Activated CD4-positive, CD25-positive, alpha-beta regulatory T cell (primary cell): ENCODE data around the gene ASIC4.

Experiments used
- DNase-seq, 4 experiments: peaks; one replicate each; lab custom pipeline; 2025; lab: John Stamatoyannopoulos, UW

The ASIC4 gene

DNA sequence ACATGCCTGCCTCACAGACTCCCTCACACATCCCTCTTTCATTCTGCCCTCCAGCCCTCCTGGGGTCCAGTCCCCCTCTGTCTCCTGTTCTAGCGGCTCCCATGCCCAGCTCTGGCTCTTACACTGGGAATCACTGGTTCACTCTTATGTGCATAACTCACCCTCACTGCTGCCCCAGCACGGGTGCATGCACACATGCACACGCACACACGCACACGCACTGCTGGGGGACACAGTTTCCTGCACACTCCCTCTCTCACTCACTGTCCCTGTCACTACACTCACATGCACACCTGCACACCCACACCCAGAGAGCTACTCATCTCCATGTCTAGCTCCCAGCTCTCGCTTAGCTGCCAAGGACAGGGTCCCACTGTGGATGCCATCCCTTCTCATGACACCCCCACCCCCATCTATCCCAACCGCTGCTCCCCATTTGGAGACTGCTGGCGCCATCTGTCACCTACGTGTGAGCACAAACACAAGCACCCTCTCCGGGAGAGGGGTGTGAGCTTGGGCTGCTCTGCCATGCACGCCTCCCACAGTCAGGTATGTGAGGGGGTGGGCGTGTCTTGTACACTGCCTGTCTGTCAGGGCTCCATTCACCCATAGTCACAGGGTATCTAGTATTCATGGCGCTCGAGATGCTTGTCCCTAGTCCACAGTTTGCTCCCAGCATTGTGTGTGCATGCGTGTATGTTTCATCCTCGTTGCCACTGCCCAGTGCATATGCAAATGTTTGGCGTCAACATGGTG is 1.8 kb downstream of the ASIC4 start:
- no peak for DNase-seq

DNA sequence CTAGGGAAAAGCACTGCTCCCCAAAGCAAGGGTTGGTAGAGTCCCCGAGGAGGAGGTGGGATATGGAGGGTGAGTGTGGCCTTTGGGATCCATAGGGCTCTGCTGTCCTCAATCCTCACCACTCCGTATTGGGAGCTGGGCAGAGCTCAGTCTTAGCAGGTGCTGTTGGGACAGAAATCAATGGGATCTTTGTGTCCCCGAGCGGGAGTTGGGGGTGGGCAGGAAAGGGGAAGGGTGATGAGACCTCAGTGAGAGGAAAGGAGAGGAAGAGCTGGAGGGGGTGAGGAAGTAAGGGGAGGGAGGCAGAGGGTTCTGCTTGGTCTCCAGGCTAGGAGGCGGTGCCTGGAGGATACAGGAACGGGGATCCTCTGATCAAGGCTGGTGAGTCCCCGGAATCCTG is 2.6 kb downstream of the ASIC4 start:
- DNase-seq: no peak

DNA sequence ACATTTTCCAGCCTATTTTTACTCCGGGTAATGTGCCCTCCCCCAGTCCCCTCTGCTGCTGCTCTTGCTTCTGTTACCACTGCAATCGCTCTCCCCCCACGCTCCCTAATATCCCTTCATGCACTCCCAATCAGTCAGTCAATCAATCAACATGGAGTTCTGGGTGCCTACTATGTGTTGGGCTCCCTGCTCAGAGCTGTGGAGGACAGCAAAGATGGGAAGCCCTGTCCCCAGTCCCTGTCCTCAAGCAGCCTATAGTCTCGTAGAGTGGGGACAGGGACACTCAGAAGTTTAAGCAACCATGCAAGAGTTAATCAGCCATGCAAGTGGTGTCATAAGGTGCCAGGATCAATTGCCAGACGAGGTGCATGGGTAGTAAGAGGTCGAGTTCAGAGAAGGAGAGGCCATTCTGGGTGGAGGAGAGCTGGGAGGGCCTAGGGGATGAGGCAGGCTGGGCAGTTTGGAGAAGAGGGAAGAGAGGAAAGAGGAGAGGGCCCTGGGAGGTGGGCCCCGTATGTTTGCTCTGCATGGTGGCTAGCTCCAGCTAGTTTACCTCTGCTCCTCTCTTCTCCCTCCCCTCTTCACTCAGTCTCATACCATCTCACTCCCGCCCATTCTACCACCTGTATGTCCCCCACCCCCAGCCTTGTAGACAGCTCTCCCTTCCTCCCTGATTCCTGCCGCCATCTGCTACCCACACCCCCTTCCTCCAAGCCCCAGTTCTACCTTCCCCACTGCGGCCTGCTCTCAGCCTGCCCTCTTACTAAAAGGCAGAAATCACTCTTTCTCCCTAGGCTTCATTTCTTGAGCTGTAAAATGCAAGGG is 3.9 kb downstream of the ASIC4 start:
- DNase-seq: no peak

DNA sequence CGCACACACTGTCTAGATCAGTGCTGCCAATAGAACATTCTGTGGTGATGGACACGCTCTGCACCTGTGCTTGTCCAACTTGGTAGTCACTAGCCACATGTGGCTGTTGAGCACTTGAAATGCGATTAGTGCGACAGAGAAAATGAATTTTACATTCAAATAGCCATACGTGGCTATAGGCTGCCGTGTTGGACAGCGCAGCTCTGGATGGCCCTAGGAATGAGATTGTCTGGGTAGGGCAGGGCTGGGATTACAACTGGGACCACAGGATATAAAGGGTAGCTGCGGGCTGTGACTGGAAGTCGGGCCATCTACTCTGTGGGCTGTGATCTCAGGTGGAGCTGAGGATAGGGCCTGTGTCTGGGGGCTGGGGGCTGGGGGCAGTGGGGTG is 5.2 kb downstream of the ASIC4 start:
- no peak for DNase-seq

DNA sequence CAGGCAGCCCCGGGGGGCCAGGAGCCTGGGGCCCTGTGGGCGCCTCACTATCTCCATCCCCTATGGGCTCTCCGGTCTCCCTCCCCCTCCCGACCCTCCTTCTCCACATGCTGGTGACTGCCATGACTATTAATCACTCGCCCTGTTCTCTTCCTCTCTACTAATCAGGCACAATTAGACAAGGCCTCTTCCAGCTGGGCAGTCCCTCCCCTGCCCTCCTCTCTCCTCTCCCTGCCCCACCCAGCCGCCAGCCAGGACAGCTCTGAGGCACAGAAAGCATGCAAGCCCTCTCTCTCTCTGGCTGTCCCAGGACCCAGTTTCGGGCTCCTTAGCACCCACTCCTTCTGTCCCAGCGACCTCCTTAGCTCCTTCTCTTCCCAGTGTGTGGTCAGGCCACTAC is 5.8 kb downstream of the ASIC4 start:
- DNase-seq: no peak

DNA sequence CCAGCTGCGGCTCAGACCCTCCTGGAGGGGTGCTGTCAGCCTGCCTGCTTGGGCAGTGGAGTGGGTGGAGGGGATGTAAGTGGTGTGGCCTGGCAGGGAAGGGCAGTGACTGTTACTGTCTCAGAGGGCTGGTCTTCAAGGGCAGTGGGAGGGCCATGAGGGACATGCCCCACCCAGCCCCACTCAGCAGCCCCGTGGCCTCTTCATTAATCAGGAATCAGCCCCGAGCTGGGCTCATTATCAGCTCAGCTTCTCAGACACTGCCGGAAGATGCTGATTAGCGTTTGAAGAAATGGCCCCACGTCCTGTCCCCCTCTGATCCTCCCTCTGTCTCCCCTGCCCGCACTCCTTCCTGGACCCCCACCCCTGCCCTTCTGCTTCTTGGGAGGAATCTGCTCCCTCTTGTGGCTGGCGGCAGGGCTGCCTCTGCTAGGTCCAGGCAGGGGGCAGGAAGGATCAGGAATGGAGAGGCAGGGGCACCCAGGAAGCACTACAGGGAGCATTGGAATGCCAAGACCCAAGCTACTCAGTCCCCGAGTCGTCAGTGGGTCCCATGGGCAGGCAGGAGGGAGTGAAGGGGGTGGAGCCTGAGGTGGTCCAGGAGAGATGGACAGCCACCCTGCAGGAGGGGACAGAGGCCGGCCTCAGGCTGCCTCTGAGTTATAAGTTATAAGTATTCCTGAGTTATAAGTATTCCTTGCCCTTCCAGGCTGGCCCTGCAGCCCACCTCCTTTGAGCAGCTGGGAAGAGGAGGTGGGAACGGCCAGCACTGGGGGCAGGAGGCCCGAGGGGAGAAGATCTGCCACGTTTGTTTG is 7.0 kb downstream of the ASIC4 start:
- no peak for DNase-seq

DNA sequence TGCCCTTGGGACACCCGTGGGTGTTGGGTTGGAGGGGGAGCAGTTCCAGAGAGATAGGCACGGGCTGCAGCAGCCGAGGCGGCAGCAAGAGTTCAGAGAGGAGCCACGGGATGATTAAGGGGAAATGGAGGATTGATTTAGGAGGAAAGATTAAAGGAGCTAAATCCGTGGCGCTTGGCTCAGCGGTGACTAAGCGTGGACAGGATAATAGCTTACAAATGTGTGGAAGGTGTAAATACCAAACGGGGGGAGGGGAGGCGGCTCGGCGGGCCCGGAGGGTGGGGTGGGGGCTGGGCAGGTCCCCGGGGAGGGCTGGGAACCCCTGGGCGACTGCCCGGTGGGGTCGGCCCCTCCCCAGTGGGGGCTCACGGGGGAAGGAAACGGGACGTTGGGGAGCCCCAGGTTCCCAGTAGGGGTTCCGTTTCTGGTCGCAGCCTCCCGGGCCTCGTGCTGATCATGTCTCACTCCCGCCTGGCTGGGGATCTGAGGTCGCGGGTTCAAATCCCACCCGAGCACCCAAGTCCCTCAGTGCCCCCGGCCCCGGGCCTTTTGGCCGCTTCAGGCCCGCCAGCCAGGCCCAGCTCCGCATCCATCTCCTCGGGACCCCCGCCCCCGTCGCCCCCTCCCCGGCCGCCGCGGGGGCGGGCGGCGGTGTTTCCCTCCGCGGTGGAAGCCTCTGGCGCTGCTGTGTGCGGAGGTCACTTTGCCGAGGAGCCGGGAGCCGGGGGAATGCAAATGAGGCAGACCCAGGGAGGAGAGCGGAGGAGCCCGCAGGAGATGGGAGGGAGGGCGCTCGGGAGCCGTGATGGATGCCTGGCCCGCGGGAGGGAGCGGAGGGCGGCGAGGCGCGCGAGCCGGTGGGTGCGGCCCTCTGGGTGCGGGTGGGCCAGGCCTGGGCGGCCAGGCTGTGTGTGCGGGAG is 8.1 kb downstream of the ASIC4 start:
- DNase-seq: no peak

DNA sequence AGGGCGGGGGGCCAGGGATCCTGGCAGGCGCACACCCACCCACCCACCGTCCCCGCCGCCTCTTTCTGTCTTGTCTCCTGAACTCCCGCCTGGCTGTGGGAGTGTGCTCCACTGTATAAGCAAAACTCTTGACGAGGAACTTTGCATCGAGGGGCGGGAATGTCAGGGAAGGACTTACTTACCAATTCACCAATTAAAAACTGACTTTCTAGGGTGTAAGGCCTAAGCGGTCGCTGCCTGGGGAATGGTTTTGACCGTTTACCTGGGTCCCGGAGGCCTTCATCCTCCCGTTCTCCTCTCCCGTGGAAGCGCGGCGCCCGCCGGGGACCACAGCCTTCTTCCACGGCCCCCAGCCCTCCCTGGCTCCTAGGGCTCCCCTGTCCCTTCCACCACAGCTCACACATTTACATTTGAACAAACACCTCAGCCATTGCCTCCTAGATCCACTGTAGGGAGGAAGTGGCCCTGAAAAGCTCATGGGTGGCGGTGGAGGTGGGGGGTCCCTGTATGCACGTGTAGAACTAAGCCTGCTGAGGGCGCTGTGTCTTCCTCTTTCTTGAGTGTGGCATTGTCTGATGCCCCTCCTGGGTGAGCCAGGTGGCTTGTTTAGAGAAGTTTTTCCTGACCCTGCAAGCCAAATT is 8.9 kb downstream of the ASIC4 start:
- no peak for DNase-seq

DNA sequence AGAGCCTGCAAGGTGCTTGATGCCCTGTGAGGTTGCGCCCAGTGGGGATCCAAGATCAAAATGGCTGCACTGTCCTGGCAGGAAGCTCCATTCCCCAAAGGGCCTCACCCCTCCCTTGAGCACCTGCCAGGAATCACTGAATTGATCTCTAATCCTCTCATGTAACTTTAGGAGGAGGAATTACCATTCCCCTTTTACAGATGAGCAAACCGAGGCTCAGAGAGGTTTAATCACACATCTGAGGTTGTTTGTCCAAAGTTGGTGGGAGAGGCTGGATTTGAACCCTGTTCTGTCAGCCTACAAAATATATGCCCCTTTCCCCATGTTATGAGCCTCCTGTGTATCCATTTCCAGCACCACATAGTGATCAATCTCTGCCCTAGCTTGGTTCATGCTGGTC is 10.5 kb downstream of the ASIC4 start:
- DNase-seq: no peak

DNA sequence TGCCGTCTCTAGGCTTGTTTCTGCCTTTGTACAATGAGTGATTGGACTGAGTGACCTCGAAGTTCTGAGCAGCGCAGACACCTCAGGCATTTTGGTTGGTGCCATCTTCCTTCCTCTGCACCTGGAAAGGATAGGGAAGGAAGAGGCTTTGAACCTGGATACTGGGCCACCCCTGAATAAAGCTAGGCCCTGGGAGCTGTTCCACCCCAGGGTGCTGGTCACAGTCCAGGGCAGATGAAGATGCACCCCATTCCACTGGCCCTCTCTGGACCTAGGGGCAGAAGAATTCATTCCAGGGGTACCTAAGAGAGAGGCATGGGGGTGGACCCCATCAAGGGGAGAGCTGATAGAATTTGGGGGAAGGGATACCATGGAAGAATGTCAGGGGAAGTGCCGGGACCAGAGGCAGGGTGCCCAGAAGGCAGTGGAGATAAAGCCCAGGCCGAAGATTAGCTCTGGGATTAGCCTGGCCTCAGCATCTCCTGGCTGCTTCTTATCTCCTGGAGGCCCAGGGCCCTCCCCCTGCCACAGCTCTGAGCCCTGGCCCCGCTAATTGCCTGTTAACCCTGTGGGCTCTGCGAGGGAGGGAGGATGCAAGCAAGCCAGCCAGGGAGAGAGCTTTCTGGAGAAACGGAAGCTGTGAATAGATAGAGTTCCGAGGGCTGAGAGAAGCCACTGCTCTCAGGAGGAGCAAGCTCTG is 11.4 kb downstream of the ASIC4 start:
- no peak for DNase-seq

DNA sequence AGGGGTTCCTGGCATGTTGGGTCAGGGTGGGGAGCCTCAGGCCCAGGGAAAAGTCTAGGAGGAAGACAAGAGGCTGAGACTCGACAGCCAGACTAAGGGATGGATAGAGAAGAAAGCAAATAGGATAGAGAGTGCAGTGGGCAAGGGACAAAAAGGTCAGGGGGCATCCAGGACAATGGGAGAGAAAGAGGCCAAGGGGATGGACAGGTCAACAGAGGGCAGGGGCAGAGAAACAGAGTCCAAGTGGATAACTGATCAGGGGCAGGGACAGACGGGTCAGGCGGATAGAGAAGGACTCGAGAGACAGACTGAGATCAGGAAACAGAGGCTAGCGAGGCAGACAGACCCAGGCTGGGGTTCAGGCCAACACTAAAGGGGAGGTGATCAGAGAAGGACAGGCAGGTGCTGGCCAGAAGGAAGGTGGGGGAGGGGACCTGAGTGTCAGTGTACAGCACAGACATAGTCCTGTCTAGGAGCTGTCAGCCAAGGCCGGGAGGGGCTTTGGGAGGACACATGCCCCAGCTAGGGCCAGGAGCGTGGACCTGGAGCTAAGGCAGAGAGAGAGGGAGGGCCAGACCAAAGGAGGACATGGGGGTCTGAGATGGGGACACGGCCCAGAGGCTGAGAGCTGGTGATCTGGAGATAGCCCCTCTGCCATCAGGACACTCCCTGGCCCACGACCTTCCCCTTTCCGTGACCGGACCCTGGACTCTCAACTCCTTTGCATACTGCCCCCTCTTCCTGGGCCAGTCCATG is 12.2 kb downstream of the ASIC4 start:
- no peak for DNase-seq

DNA sequence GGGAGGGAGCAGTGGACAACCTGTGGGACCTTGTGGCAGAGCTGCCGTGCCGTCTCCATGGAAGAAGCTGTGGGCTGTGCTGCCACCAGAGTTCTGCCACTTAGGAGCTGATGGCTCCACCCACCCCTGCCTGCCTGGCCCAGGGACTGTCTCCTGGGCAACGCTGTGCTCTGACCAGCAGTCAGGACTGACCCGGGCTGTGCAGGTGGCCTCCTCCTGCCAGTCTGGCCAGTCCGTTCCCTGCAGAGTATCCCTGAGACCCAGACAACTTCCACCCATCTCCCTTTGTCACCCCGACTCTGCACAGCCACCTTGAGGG is 12.8 kb downstream of the ASIC4 start:
- no peak for DNase-seq

DNA sequence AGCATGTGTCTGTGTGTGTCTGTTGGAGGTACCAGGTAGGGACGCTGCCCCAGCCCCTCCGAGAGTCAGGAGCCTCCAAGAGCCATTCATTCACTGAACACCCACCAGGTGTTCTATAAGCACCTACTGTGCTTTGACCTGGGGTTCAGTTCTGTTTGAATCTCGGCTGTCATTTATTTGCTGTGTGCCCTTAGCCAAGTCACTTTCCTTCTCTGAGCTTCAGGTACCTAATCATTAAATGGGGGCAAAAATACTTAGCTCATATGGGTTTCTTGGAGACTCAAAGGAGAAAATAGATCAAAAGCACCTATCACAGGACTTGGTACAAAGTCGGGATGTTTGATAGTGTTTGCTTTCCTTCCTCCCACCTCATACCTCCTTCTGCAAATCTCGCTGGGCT is 13.2 kb downstream of the ASIC4 start:
- no peak for DNase-seq

DNA sequence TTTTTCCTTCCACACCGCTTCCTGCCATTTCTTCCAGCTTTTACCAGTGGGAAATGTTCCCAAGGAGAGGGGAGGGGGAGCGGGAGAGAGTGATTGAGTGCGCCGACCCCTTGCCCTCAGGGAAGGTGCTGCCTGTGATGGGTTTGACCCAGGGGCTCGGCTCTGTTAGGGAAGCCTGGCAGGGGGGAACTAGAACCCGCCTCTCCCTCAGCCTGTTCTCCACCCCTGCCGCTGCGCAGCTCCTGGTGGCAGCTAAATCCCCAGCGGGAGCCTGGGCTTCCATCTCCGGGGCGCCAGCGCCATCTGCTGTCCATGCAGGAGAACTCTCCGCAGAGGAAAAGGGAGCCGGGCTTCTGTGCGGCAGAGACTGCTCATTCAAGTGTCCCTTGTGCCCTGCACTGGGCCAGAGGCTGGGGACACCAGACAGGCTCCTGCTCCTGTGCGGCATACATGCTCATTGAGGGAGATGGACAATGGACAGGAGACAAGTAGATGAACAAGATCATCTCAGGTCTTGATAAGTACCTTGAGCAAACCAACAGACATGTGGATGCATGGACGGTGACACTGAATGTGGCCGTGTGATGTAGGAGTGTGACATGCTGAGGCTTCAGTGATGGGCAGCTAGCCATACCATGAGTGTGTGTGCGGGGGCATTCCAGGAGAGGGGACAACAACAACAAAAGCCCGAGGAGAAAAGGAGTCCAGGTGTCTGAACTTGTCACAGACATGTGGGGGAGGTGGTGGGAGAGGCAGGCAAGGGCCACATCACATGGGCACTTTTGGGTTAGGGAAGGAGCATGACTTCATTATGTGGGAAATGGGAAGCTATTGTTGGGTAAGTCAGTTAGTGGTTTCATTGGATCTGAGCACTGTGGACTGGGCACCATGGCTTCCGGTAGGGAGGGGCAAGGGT is 16.0 kb downstream of the ASIC4 start:
- DNase-seq: peak; percentile 70 to 80 (median 76)

DNA sequence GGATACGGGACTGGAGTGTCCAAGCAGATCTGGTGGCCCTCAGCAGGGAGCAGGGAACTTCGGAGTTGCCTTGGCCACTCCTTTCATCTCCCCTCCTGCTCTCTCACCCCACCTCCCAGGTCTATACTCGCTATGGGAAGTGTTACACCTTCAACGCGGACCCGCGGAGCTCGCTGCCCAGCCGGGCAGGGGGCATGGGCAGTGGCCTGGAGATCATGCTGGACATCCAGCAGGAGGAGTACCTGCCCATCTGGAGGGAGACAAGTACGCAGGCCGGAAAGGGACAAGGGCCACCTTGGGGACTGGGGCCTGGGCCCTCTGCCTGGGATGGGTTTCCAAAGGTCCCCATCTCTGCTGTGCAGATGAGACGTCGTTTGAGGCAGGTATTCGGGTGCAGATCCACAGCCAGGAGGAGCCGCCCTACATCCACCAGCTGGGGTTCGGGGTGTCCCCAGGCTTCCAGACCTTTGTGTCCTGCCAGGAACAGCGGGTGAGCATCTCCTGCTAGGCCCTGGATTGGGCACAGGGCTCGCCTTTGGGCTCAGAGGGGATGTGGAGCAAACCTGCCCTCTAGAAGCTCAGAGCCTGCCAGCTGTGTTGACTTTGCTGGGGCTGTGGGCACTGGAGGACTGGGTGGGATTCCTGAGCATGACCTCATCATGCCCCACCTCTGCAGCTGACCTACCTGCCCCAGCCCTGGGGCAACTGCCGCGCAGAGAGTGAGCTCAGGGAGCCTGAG is 17.5 kb downstream of the ASIC4 start:
- no peak for DNase-seq

DNA sequence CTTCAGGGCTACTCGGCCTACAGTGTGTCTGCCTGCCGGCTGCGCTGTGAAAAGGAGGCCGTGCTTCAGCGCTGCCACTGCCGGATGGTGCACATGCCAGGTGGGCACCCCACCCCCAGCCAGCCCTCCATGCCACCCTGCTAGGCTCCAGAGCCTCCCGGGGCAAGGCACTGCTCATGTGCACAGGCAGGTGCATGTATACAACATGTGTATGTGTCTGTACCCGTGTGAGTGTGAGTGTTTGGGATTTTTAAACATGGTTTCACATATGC is 18.0 kb downstream of the ASIC4 start:
- DNase-seq: no peak

DNA sequence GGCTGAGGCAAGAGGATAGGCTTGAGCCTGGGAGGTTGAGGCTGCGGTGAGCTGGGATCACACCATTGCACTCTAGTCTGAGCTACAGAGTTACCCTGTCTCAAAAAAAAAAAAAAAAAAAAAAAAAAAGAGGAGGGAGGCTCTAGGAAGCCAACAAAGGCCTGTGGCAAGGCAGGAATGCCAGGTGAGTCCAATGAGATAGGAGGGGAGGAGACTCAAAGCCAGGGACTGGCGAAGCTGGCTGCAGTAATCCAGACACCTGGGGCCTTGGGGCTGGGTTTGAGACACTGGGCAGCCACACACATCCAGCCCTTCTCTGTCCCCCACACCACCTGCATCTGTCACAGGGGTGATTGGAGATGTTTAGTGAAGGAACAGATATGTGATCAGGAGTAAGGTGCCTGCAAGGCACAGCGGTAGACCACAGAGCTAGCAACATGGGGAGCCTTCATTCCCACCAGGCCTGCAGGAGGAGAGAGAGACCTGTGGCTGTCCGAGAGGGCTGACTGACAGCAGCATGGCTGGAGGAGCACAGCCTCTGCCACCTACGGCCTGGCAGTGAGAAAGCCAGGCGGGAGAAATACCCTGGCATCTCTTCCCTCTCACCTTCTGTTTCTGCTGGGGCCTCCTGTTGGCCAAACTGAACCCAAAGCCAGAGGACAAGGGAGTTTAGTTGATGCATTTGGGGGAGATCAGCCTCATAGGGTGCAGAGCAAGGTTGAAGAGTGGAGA is 19.8 kb downstream of the ASIC4 start:
- no peak for DNase-seq

DNA sequence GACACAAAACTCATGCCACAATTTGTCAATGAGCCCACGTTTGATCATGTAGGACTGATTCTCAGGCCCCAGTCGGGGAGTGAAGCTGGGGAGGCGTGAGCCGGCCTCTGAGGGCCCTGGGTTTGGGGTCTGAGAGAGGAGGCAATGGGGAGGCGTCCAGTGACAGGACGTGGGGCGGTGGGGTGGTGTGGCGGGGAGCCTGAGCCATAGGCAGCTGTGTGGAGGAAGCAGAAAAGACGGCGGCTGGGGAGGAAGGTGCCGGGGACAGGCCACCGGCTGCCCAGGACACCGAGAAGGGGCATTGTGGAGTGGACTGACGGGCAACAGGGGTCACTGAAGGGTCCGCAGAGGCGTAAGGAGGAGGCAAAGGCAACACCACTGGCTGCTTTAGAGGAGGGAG is 22.1 kb downstream of the ASIC4 start:
- no peak for DNase-seq
